Activated naive CD4-positive, alpha-beta T cell treated with anti-CD3 and anti-CD28 coated beads, Interleukin-2, amount 50 U/mL, for 24 hours (primary cell): ENCODE data around the gene AKT1.
"Not testable (repeated sequence)": the region's sequence is repeated elsewhere in the genome, so short reads cannot be mapped to it uniquely, and the experiment has no call there.

Experiments used
- H3K27ac Mint-ChIP-seq: one replicate; pipeline ENCODE4 v1.8.0; 2021; ENCODE audit warnings: mild to moderate bottlenecking, mixed read lengths
- H3K27me3 Mint-ChIP-seq: one replicate; pipeline ENCODE4 v1.8.0; 2021; ENCODE audit warnings: mixed read lengths
- H3K36me3 Mint-ChIP-seq: one replicate; pipeline ENCODE4 v1.8.0; 2021; ENCODE audit warnings: mixed read lengths
- H3K4me1 Mint-ChIP-seq: one replicate; pipeline ENCODE4 v1.8.0; 2021; ENCODE audit warnings: mixed read lengths
- H3K4me3 Mint-ChIP-seq: one replicate; pipeline ENCODE4 v1.8.0; 2021; ENCODE audit warnings: mild to moderate bottlenecking, mixed read lengths
- H3K9me3 Mint-ChIP-seq: one replicate; pipeline ENCODE4 v1.8.0; 2021; ENCODE audit warnings: mixed read lengths

Gene AKT1

DNA sequence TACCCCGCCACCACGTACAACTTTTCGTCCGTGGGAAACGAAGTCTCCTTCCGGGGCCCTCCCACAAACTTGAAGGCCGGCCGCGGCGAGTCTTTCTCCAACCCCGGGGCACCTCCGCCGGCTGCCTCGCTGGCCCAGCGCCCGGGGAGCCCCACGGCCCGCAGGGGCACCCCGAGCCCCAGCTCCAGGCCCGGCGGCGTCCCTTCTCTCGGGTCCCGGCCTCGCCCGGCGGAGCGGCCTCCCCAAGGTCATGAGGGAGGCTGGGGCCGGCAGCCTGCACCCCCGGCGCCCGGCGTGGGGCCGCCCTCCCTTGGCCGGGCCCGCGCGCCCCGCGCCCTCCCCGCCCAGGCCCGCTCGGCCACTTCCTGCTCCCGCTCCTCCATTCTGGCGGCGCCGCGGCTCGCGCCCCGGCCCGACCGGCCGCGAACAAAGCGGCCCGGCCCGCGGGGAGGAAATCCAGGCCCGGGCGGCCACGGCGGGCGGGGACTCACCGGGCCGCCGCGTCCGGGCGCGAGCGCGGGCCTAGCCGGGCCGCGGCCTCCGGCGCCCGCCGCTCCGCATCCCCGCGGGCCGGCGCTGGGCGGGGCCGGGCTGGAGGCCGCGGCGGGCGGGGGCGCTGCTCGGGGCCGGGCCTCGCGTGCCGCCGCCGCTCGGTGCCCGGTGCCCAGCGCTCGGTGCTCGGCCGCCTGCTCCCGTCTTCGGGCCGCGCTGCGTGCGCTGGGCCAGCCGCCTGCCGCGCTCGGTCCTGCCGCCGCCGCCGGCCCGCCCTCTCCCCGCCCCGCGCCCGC, at the start of gene AKT1:
Gene AKT1, minus strand, starts transcription at position 756 of the 788 bp plus-strand sequence. CDS start 3,105 bp downstream, outside the sequence.
- Mint-ChIP-seq H3K36me3 (no peaks in the 10 kb centered on the region), H3K4me1 (peaks cover 37% of the 10 kb centered on the region), H3K27me3 (no peaks in the 10 kb centered on the region), H3K9me3 (no peaks in the 10 kb centered on the region), H3K4me3 (peak within 1 kb of the TSS; percentile 89), H3K27ac (peak within 1 kb of the TSS; percentile 84)

- H3K4me3 Mint-ChIP-seq = no peak overlapping the region
- H3K27me3 Mint-ChIP-seq = peaks cover 24% of the 10 kb centered on the region
- H3K4me1 Mint-ChIP-seq = no peaks in the 10 kb centered on the region
- H3K36me3 Mint-ChIP-seq = peaks cover 3% of the 10 kb centered on the region
- H3K9me3 Mint-ChIP-seq = no peaks in the 10 kb centered on the region
- no peak overlapping the region for H3K27ac Mint-ChIP-seq
Observed at GRCh38 chr14:104845033-104845666, 49.6 kb upstream of the AKT1 start.

GRCh38 chr14:104844306-104845032, 48.9 kb upstream of the AKT1 start:
- peak overlapping the region; percentile 30 for H3K4me3 Mint-ChIP-seq
- no peak overlapping the region for H3K27ac Mint-ChIP-seq
- no peaks in the 10 kb centered on the region for H3K9me3 Mint-ChIP-seq
- H3K27me3 Mint-ChIP-seq = peaks cover 24% of the 10 kb centered on the region
- H3K4me1 Mint-ChIP-seq = no peaks in the 10 kb centered on the region
- peaks cover 3% of the 10 kb centered on the region for H3K36me3 Mint-ChIP-seq

GRCh38 chr14:104843442-104844305, 48.1 kb upstream of the AKT1 start:
- Mint-ChIP-seq H3K36me3 (peaks cover 3% of the 10 kb centered on the region), H3K4me1 (no peaks in the 10 kb centered on the region), H3K27ac (no peak overlapping the region), H3K27me3 (peaks cover 24% of the 10 kb centered on the region), H3K4me3 (peak overlapping the region; percentile 49), H3K9me3 (no peaks in the 10 kb centered on the region)

GRCh38 chr14:104843006-104843405, 47.5 kb upstream of the AKT1 start:
- Mint-ChIP-seq H3K27ac (no peak overlapping the region), H3K36me3 (peaks cover 3% of the 10 kb centered on the region), H3K27me3 (peaks cover 24% of the 10 kb centered on the region), H3K4me3 (no peak overlapping the region), H3K9me3 (no peaks in the 10 kb centered on the region), H3K4me1 (no peaks in the 10 kb centered on the region)

GRCh38 chr14:104841730-104842129, 46.2 kb upstream of the AKT1 start:
- no peak overlapping the region for H3K4me3 Mint-ChIP-seq
- H3K4me1 Mint-ChIP-seq = no peaks in the 10 kb centered on the region
- no peaks in the 10 kb centered on the region for H3K9me3 Mint-ChIP-seq
- peaks cover 22% of the 10 kb centered on the region for H3K27me3 Mint-ChIP-seq
- H3K36me3 Mint-ChIP-seq = peaks cover 1% of the 10 kb centered on the region
- H3K27ac Mint-ChIP-seq = no peak overlapping the region

GRCh38 chr14:104836171-104836935, 40.8 kb upstream of the AKT1 start:
- not testable (repeated sequence) for H3K4me3 Mint-ChIP-seq, H3K27ac Mint-ChIP-seq, H3K4me1 Mint-ChIP-seq, H3K36me3 Mint-ChIP-seq, H3K9me3 Mint-ChIP-seq, H3K27me3 Mint-ChIP-seq

GRCh38 chr14:104830781-104831180, 35.2 kb upstream of the AKT1 start:
- no peaks in the 10 kb centered on the region for H3K9me3 Mint-ChIP-seq
- H3K36me3 Mint-ChIP-seq = no peaks in the 10 kb centered on the region
- no peaks in the 10 kb centered on the region for H3K27me3 Mint-ChIP-seq
- H3K27ac Mint-ChIP-seq = no peak overlapping the region
- peaks cover 10% of the 10 kb centered on the region for H3K4me1 Mint-ChIP-seq
- no peak overlapping the region for H3K4me3 Mint-ChIP-seq

DNA sequence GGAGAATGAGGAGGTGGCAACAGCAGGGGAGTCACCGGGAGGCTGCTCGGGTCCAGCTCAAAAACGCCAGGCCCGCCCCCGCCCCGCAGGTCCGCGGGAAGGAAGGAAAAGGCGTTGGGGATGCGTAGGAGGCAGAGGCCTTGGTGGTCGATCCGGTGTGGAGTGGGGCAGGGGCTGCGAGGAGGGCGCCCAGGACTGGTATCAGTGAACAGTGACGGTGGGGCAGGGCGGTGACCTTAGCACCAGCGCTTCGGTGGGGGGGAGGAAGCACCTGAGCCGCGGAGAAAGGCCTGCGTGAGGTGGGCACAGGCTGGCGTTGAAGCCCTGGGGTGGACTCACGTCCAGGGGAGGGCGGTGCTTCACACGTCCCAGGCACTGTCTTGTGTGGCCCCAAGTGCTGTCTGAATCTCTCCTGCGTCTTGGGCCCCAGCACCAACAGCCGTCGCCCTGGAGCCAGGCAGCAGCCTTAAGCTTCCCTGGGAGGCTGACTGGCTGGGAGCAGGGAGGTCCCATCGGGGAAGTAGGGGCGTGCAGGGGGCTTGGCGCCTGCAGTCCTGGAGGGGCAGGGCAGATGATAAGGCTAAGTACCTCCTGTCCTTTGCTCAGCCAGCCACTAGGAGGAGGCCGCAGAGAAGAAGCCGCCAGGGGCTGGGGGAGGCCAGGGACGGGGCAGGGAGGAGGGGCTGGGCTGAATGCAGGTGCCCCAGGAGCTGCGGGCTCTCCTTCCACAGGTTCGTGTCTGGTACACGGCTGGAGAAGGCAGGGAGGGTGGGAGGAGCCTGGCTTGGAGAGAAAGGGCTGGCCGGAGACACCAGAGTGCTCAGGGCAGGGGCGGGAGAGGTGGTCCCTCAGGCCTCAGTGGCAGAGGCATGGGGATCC, 31.9 kb upstream of the AKT1 start:
- Mint-ChIP-seq H3K27me3 (no peaks in the 10 kb centered on the region), H3K27ac (no peak overlapping the region)

GRCh38 chr14:104826861-104827176, 31.3 kb upstream of the AKT1 start:
- Mint-ChIP-seq H3K27me3 (no peaks in the 10 kb centered on the region), H3K4me3 (peak overlapping the region; percentile 73), H3K9me3 (no peaks in the 10 kb centered on the region), H3K27ac (no peak overlapping the region), H3K4me1 (peaks cover 21% of the 10 kb centered on the region), H3K36me3 (no peaks in the 10 kb centered on the region)

More for the DNA sequence above, 31.9 kb upstream of the AKT1 start:
- Mint-ChIP-seq H3K9me3 (no peaks in the 10 kb centered on the region), H3K4me1 (peaks cover 21% of the 10 kb centered on the region), H3K4me3 (peak overlapping the region; percentile 73), H3K36me3 (no peaks in the 10 kb centered on the region)

- no peaks in the 10 kb centered on the region for H3K9me3 Mint-ChIP-seq
- H3K4me3 Mint-ChIP-seq = peak overlapping the region; percentile 91
- no peaks in the 10 kb centered on the region for H3K27me3 Mint-ChIP-seq
- no peak overlapping the region for H3K27ac Mint-ChIP-seq
- peaks cover 21% of the 10 kb centered on the region for H3K4me1 Mint-ChIP-seq
- no peaks in the 10 kb centered on the region for H3K36me3 Mint-ChIP-seq
Observed at GRCh38 chr14:104826189-104826860, 30.8 kb upstream of the AKT1 start.

GRCh38 chr14:104824353-104824997, 28.9 kb upstream of the AKT1 start:
- Mint-ChIP-seq H3K4me1 (peaks cover 21% of the 10 kb centered on the region), H3K4me3 (peak overlapping the region; percentile 91), H3K9me3 (no peaks in the 10 kb centered on the region), H3K27ac (peak overlapping the region; percentile 13), H3K36me3 (no peaks in the 10 kb centered on the region), H3K27me3 (no peaks in the 10 kb centered on the region)
